NCI-H2196 treated with DMSO at 0.1 percent for 48 hours (cell line): Measurements from ENCODE around the gene SLIT3.

ENCODE experiments used
- DNase-seq: peaks from one replicate; lab custom pipeline; 2025; ENCODE audit not compliant: unreplicated experiment; lab: John Stamatoyannopoulos, UW

The SLIT3 gene

GRCh38 chr5:168847511-168848073 lies 453.3 kb downstream of the SLIT3 start:
- no peak for DNase-seq

- DNase-seq: no peak
Measured at GRCh38 chr5:168844922-168845296, 456.0 kb downstream of the SLIT3 start.

GRCh38 chr5:168844016-168844921 lies 456.7 kb downstream of the SLIT3 start:
- no peak for DNase-seq

- DNase-seq: no peak
Measured at GRCh38 chr5:168843277-168844015, 457.5 kb downstream of the SLIT3 start.

GRCh38 chr5:168842571-168843205 lies 458.3 kb downstream of the SLIT3 start:
- no peak for DNase-seq

- DNase-seq: no peak
Measured at GRCh38 chr5:168837852-168838251, 463.1 kb downstream of the SLIT3 start.

- DNase-seq: no peak
Measured at GRCh38 chr5:168836603-168837231, 464.2 kb downstream of the SLIT3 start.

GRCh38 chr5:168833936-168834335 lies 467.0 kb downstream of the SLIT3 start:
- no peak for DNase-seq

DNA sequence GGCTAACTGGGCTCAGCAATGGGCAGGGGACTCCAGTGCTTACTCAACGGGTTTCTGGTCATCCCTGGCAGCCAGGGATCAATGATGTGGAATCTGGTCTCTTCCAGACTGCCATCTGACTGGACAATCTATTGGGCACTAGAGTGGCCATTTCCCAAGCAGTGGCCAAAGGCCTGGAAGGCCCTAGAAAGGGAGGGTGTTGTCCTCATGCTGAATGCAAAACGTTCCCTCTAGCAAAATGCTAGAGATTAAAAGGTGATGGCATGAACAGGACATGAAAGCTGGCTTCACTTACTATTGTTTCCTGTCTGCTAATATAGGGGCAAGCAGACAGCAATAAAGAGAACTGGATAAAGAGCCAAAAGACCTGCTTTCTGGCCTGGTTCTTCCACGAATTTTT lies 467.6 kb downstream of the SLIT3 start:
- no peak for DNase-seq

DNA sequence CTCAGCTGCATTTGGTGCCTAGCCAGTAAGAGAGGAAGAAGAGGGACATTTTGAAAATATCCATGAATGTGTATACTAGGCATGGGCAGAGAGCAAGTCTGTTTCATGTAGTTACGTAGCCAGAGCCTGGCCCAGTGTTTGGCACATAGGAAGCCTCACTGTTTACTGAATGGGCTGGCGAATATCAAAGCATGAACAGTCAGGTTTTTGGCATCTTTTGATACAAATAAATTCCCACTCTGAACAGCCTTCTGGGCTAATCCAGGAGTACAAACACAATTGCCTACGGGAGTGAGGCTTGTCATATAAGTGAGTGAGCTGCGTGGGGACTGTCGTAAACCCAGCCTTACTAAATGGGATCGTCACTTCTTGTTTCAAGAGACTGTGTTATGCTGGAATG lies 468.6 kb downstream of the SLIT3 start:
- no peak for DNase-seq

GRCh38 chr5:168831383-168831782 lies 469.6 kb downstream of the SLIT3 start:
- DNase-seq: no peak

DNA sequence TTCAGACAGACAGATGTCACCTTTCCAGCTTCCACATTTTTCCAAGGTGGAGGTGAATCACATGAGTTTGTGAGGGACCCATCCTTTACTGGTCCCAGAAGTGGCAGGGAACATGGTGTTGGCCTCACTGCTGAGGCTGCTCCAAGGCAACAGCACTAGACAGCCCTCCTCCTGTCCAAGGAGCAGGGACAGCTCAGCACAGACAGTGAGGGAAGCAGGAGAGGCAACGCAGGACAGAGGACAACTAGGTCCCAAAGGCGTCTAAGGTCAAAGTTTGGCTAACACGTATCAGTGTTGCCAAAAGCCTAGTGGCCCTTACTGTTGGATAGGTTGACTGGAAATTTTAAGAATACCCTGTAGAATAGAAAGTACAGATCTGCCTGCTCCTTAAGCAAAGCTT lies 470.1 kb downstream of the SLIT3 start:
- no peak for DNase-seq

DNA sequence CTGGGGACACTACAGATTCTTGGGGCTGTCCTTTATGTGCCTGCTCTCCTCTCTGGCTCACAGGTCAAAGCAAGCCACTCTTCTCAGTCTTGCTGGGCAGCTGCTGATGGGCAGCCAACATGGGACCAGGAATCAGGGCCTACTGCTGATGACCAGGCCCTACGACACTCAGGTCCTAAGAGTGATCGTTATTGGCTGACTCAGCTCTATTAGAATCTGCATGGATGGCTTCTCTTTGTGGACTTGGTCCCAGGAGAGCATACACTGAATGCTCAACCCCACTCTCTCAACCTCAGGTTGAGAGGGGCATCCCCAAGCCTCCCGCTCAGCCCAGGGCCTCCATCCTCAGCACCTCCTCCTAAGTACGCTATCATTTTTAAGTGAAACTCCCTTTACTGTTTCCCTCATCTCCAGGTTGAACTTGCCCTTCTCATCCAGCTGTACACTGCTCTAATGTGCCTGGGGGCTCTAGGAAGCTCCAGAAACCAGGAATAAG lies 471.0 kb downstream of the SLIT3 start:
- no peak for DNase-seq

DNA sequence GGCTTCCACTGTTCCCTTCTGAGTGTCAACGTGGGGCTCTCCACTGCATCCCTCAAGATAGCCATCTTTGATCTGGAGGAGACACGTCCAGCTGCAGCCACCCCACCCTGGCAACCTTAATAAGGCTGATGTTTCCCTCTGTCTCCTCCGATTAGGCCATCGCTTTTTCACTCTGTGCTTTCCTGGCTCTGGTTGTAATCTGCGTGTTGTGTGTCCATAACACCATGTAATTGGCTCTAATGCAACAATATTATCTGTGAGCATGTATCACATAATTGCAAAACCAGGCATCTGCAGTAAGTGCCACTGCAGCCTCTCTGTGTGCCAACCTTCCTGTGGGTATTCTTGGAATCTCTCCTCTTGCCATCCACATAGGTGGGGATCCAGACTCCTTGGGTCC lies 471.9 kb downstream of the SLIT3 start:
- no peak for DNase-seq

- DNase-seq: no peak
Measured at GRCh38 chr5:168827636-168828035, 473.3 kb downstream of the SLIT3 start.

DNA sequence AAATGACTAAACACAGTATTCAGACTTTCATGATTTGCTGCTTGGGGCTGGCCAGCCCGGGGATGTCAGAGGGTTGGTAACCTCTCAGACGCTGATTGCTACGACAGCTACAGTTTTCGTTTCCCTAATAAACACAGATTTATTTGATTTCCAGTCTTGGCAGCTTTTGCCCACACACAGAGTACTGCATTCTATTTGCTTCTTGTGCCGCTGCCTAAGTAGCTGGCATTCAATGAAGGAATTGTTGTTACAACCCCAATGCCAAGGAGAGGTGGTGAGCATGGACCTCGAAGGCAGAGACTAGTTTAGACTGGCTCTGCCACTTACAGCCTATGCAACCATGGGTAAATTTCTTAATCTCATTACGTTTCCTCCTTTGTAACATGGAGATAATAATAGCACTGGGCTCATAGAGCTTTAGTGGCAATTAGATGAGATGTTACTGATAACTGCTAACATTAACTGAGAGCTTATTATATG lies 474.7 kb downstream of the SLIT3 start:
- DNase-seq: no peak

DNA sequence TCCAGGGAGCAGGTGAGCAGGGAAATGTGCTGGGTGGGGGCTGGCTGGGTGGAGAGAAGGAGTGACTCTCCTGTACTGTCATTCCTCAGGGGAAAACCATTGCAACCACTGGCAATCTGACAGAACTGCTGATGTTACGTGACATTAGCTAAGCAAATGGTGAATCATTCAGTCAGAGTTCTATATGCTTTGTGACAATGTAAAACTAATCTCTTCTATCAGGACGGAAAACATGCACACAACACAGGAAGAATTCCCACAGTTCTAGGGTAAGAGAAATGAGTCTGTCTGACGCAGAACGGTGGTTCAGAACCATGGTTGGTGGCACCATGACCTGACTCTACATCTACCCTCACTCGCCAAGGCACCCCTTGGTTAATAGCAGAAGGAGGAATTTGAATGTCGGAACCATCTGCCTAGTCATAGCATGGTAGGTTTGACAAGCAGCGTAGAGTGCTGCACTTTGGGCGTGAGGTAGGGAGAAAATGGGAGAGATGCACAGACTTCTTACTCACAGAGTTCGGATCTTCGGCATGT lies 478.1 kb downstream of the SLIT3 start:
- DNase-seq: no peak

DNA sequence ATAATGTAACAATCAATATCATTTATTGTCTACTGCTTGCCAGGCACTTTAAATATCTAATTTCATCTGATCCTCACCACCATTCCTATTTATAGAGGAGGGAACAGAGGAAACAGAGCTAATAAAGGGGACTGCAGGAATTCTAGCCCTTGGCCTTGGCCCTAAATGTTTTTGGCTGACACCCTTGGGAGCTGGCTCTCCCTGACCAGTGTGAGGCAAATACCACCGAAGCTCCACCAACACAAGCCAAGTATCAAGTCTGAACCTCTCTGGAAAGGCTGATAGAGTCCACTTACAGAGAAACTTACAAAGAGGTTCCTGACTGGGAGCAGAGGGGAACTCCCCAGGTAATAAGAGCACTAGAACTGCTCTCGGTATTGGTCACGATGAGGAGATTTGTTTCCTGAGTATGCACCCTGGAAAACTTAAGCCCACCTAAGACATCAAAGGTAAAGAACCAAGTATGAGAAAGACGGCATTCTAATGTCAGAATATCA lies 478.6 kb downstream of the SLIT3 start:
- DNase-seq: no peak

DNA sequence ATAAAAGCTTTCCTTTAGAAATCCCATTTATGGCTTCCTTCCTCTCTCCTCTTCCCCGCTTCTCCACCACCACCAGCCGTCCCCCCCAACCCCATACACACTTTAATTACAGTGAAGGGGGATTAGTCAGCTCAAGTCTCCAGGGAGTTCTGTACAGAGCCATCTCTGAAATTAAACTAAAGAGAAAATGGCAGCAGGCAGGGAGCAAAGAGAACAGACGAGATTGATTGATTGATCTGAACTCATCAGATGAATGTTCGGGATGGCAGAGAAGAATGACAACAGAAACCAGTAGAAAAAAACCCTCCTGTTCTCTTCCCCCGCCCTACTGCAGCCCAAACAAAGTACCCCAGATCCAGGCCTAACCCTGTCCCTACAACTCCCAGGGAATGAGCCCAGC lies 480.1 kb downstream of the SLIT3 start:
- no peak for DNase-seq

DNA sequence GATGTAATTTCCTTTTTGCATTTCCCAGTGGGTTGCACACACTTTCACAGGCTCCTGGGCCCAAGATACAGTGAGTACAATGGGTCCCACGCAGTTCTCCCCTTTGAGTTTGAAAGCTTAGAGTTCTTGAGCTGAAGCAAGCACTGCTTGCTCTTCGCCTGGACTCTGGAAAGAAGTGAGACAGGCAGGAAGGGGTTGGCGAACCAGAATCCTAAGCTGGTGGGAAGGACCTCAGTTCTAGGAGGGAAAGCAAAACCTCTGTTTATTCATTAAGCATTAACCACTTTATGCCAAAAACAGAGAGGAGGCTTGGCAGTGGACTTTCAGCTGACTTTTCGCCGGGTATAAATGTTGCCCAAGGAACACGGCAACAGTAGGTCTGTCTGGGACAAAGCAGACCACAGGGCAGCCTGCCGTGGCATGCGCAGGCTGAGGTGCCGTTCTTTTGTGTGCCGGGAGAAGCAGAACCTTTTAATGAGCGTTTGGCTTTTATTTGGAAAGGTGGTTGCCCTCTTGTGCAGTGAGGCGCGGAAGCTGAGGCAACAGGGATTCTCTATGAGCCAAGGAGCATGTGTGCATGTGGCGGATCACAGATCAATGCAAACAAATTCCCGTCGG lies 481.8 kb downstream of the SLIT3 start:
- DNase-seq: no peak
